ENCODE results near the gene RIPK4.

The RIPK4 gene

DNA sequence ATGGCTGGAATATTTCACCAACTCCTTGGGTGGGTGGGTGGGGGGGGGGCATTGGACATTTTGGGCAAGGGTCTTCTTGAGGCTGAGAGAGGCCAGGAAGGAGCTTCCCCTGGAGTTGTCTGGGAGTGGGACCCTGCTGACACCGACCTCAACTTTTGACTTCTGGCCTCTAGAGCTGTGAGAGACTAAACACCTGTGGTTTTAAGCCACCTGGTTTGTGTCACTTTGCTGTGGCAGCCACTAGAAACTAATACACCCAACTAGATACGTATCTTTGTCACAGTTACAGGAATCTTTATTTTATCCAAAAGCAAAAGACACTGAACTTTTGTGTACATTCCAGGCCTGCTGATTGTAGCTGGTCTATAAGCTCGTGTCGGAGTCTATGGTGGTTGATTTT, 9.9 kb upstream of the RIPK4 start:
- DNase-seq (ENCODE audit: low read depth) = no peak
- no peak overlapping the region for H3K4me3 ChIP-seq (ENCODE audit: low read depth, low read length)
- TF ChIP-seq, protein P1, sequence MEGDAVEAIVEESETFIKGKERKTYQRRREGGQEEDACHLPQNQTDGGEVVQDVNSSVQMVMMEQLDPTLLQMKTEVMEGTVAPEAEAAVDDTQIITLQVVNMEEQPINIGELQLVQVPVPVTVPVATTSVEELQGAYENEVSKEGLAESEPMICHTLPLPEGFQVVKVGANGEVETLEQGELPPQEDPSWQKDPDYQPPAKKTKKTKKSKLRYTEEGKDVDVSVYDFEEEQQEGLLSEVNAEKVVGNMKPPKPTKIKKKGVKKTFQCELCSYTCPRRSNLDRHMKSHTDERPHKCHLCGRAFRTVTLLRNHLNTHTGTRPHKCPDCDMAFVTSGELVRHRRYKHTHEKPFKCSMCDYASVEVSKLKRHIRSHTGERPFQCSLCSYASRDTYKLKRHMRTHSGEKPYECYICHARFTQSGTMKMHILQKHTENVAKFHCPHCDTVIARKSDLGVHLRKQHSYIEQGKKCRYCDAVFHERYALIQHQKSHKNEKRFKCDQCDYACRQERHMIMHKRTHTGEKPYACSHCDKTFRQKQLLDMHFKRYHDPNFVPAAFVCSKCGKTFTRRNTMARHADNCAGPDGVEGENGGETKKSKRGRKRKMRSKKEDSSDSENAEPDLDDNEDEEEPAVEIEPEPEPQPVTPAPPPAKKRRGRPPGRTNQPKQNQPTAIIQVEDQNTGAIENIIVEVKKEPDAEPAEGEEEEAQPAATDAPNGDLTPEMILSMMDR (IDR thresholded peaks at IDR 0.05; ENCODE audit: insufficient read depth, low read depth, low read length, missing control alignments) = no peak

DNA sequence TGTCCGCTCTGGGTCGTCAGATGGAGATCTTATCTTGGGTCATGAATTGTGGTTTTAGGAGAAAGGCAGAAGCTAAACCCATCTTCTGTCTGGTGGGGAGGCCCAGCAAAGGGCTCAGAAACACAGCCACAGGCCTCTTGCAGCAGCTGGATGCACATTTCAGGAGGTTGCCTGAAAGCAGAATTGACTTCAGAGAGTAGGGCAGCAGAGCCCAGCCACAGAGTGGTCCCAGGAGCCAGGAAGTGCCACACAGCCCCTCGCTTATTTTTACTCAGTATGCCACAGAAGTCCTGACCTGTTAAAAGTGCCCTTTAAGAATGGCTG, 8.3 kb upstream of the RIPK4 start:
- H3K4me3 ChIP-seq (ENCODE audit: low read depth, low read length) = no peak overlapping the region
- TF ChIP-seq, protein P1 (IDR thresholded peaks at IDR 0.05; ENCODE audit: insufficient read depth, low read depth, low read length, missing control alignments) = no peak
- DNase-seq (ENCODE audit: low read depth) = no peak

DNA sequence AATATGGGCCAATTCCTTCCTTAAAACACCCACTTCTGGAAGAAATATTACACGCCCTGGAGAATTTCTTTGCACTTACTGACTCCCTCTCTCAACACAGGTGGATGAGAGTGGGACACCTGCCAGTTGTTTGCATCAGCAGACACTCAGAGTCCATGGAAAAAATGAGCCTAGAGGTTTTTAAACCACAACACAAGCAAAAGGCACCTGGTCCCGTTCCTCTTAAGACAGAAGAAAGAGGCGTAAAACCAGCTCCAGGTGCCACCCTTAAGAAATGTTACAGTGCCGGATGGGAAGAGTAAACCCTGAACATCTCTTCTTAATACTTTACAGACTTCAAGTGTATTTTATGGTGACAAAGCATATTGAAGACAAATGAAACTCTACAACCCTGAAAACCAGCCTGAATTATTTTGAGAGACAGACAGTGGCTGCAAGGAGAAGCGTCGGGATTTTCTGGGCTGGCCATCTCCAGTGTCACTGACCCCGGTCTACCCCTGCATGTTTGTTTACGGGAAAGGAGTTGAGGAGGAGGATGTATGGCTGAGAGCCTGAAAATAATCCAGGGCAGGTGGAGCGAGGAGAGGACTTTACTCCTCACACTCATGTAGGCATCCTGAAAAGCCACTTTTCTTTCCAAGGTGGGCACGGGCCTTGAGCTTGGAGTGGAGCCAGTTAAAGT, 7.8 kb upstream of the RIPK4 start:
- H3K4me3 ChIP-seq (ENCODE audit: low read depth, low read length) = no peak overlapping the region
- no peak for DNase-seq (ENCODE audit: low read depth)
- TF ChIP-seq, protein P1 (IDR thresholded peaks at IDR 0.05; ENCODE audit: insufficient read depth, low read depth, low read length, missing control alignments) = no peak

DNA sequence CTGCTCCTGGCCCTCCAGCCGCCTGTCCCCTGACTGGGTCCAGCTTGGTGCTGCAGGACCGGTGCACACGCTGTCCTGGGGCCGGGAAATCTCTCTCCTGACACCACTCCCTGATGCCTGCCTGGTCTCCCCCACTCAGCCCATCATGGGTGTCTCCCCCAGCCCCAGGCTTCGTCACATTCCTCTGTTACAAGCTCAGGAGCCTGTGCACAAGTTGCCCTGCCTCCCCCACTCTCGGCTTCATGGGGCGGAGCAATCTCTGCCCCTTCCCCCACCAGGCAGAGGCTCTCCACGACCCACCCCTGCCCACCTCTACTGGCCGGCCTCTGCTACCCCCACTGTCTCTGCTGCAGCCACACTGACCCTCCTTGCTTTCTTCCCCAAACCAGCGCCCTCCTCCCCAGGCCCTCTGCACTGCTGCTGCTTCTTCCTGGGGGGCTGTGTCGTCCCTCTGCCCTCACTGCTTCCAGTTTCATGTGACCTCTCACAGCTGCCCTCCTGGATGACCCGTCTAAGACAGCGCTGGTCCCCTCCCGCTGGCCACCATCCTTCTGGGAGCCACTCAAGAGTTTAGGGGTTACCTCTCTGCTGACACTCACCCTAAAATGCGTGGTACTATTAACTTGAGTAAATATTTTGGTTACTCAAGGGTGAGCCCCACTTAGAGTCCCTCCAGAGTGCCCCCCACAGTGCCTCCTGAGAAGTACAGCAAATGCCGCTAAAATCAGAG, 5.7 kb upstream of the RIPK4 start:
- no peak overlapping the region for H3K4me3 ChIP-seq (ENCODE audit: low read depth, low read length)
- TF ChIP-seq, protein P1 (IDR thresholded peaks at IDR 0.05; ENCODE audit: insufficient read depth, low read depth, low read length, missing control alignments) = no peak
- DNase-seq (ENCODE audit: low read depth) = no peak

DNA sequence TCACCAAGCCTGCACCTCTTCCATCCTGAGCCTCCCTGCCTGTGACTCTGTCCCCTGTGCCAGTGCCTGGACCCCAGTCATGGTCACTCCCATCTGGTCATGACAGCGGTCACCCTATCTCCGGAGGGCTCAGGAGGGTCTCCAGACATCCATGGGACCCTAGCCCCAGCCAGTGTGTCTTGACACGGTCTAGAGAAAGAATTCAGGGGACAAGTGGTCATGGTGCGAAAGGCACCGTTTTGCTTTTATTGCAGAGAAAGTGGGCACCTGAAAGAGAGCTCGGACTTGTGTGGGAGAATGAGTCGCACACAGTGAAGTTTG, 4.7 kb upstream of the RIPK4 start:
- TF ChIP-seq, protein P1 (IDR thresholded peaks at IDR 0.05; ENCODE audit: insufficient read depth, low read depth, low read length, missing control alignments) = no peak
- no peak overlapping the region for H3K4me3 ChIP-seq (ENCODE audit: low read depth, low read length)
- no peak for DNase-seq (ENCODE audit: low read depth)

DNA sequence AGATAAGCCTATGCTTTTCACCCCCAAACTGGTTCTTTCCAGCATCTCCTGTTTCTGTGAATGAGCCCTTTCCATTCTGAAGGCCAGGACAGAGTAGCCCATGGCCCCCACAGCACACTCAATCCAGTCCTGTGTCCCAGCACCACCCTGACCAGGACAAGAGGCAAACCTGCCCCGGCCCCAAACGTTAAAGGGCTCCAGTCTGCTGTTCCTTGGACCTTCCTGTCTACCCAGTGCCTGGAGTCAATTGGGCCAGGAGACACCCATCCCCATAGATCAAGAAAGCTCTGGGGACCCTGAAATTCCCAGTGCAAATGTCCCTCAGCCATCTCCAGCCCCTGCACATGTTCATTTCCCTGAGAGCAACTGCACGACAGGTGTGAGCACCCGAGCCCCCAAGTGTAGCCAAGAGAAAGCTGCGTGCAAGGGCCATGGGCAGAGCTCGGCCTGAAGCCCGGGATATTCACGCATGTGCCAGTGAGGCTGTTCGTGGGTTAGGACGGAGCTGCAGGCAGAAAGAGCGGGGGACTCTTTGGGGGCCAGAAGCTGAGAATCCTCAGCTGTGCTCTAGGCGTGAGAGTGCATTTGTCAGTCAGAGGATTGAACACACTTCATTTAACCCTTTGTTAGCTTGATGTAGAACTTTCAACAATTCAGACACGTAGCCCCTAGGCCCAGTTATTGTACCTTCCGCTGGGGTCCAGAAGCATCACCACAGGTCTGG, 4.2 kb upstream of the RIPK4 start:
- DNase-seq (ENCODE audit: low read depth) = no peak
- TF ChIP-seq, protein P1 (IDR thresholded peaks at IDR 0.05; ENCODE audit: insufficient read depth, low read depth, low read length, missing control alignments) = no peak
- no peak overlapping the region for H3K4me3 ChIP-seq (ENCODE audit: low read depth, low read length)

Measured in GM12865 (cell line).